ENCODE data around the gene ST6GAL2. TPM values are rescaled to one million over a fixed set of nuclear protein-coding genes. Genes with fewer than 3 reads are reported as not detected.

ST6GAL2 gene
- total RNA-seq, 1 experiment from 2014 or later = 11.0 TPM

- ChIA-PET POLR2A (no interaction called here), CTCF (no interaction called here)
- TF ChIP-seq HMGXB4 (CRISPR knock-in tag; IDR thresholded peaks at IDR 0.05) (no peak), MAX (CRISPR knock-in tag; IDR thresholded peaks at IDR 0.05) (no peak), NR2C2 (CRISPR knock-in tag; IDR thresholded peaks at IDR 0.05) (no peak), NR3C1 (CRISPR knock-in tag; conservative IDR thresholded peaks at IDR 0.05; ENCODE audit: low read depth) (no peak), USF1 (CRISPR knock-in tag; IDR thresholded peaks at IDR 0.05) (no peak), ATF2 (CRISPR knock-in tag; IDR thresholded peaks at IDR 0.05; ENCODE audit: borderline replicate concordance, low read depth) (no peak), NR1H2 (CRISPR knock-in tag; IDR thresholded peaks at IDR 0.05) (no peak), PRDM15 (CRISPR knock-in tag; IDR thresholded peaks at IDR 0.05) (no peak), HMGA2 (CRISPR knock-in tag; IDR thresholded peaks at IDR 0.05) (no peak), CREB1 (CRISPR knock-in tag; IDR thresholded peaks at IDR 0.05) (no peak), CTCF (IDR thresholded peaks at IDR 0.05) (no peak), ZBTB21 (CRISPR knock-in tag; IDR thresholded peaks at IDR 0.05; ENCODE audit: borderline replicate concordance) (no peak)
- ATAC-seq (no peak), DNase-seq (ENCODE audit: low spot score) (no peak)
- no peak overlapping the region for H3K4me3 Mint-ChIP-seq
- peaks cover 12% of the 10 kb centered on the region for H3K36me3 Mint-ChIP-seq
- H3K4me1 Mint-ChIP-seq = peaks cover 56% of the 10 kb centered on the region
- H3K27me3 Mint-ChIP-seq (ENCODE audit: low read depth) = no peaks in the 10 kb centered on the region
- peaks cover 26% of the 10 kb centered on the region for H3K9me3 Mint-ChIP-seq
- no peak overlapping the region for H3K27ac Mint-ChIP-seq
These were observed 127.0 kb downstream of the ST6GAL2 start for GRCh38 chr2:106758901-106759497.

Measured in WTC11 (cell line).